Hematopoietic multipotent progenitor cell treated with erythropoietin and hydrocortisone succinate and interleukin-3 and kit ligand, for 15 days (in vitro differentiated cells): ENCODE measurements around the gene LAMB1.
"Not testable (repeated sequence)": the region's sequence is repeated elsewhere in the genome, so short reads cannot be mapped to it uniquely, and the experiment has no call there.

Experiments used
- DNase-seq: peaks from one replicate; pipeline ENCODE4 v3.0.0-alpha.2; 2015; ENCODE audit warnings: low spot score

Gene LAMB1

GRCh38 chr7:108002726-108003598, at the start of gene LAMB1:
LAMB1 (minus strand) TSS chr7:108003161; CDS start chr7:108002885, 276 bp downstream.
- no peak for DNase-seq

GRCh38 chr7:108051454-108051853, 48.5 kb upstream of the LAMB1 start:
- DNase-seq = no peak

GRCh38 chr7:108049962-108050361, 47.0 kb upstream of the LAMB1 start:
- DNase-seq = no peak

- no peak for DNase-seq
Measured at GRCh38 chr7:108048422-108048821, 45.5 kb upstream of the LAMB1 start.

- no peak for DNase-seq
Measured at GRCh38 chr7:108046952-108047506, 44.1 kb upstream of the LAMB1 start.

- DNase-seq = no peak
Measured at GRCh38 chr7:108045669-108046068, 42.7 kb upstream of the LAMB1 start.

GRCh38 chr7:108045154-108045553, 42.2 kb upstream of the LAMB1 start:
- DNase-seq = no peak

GRCh38 chr7:108044345-108044744, 41.4 kb upstream of the LAMB1 start:
- no peak for DNase-seq

GRCh38 chr7:108038986-108039385, 36.0 kb upstream of the LAMB1 start:
- DNase-seq = no peak

- no peak for DNase-seq
Measured at GRCh38 chr7:108037741-108038140, 34.8 kb upstream of the LAMB1 start.

GRCh38 chr7:108037140-108037539, 34.2 kb upstream of the LAMB1 start:
- no peak for DNase-seq

GRCh38 chr7:108034586-108034985, 31.6 kb upstream of the LAMB1 start:
- DNase-seq = no peak

- DNase-seq = no peak
Measured at GRCh38 chr7:108033776-108034497, 31.0 kb upstream of the LAMB1 start.

GRCh38 chr7:108033309-108033708, 30.3 kb upstream of the LAMB1 start:
- DNase-seq = not testable (repeated sequence)

- no peak for DNase-seq
Measured at GRCh38 chr7:108030516-108030915, 27.6 kb upstream of the LAMB1 start.

- no peak for DNase-seq
Measured at GRCh38 chr7:108029034-108029433, 26.1 kb upstream of the LAMB1 start.

- DNase-seq = no peak
Measured at GRCh38 chr7:108028111-108028510, 25.1 kb upstream of the LAMB1 start.

- no peak for DNase-seq
Measured at GRCh38 chr7:108027239-108027638, 24.3 kb upstream of the LAMB1 start.

GRCh38 chr7:108026647-108027046, 23.7 kb upstream of the LAMB1 start:
- DNase-seq = no peak

- DNase-seq = no peak
Measured at GRCh38 chr7:108026116-108026515, 23.2 kb upstream of the LAMB1 start.

- no peak for DNase-seq
Measured at GRCh38 chr7:108024538-108024937, 21.6 kb upstream of the LAMB1 start.

GRCh38 chr7:108020585-108020984, 17.6 kb upstream of the LAMB1 start:
- no peak for DNase-seq

- DNase-seq = no peak
Measured at GRCh38 chr7:108018668-108019067, 15.7 kb upstream of the LAMB1 start.
